HepG2 (cell line): ENCODE measurements around the gene TTC39C. TPM values are rescaled to one million over a fixed set of nuclear protein-coding genes. Genes with fewer than 3 reads are reported as not detected.

Experiments
- BHLHE40 ChIP-seq: IDR thresholded peaks from 2 replicates; pipeline ENCODE4 v1.6.1; 2011; ENCODE audit warnings: low read length, improper control_type of control experiment
- FOXJ3 ChIP-seq: sonication (generic); formaldehyde crosslinking; IDR thresholded peaks from 2 replicates; pipeline ENCODE4 v1.4.0; 2020; ENCODE audit warnings: missing genetic modification reagents, mild to moderate bottlenecking, borderline replicate concordance
- FOXM1 ChIP-seq: sonication (generic); formaldehyde crosslinking; IDR thresholded peaks from 2 replicates; pipeline ENCODE4 v1.5.0; 2020; ENCODE audit warnings: missing genetic modification reagents
- GABPB1 ChIP-seq: IDR thresholded peaks from 2 replicates; pipeline ENCODE4 v1.6.1; 2016; ENCODE audit warnings: mild to moderate bottlenecking, missing genetic modification reagents, moderate library complexity, missing compliant biosample characterization
- GPN1 ChIP-seq: sonication (generic); formaldehyde crosslinking; IDR thresholded peaks from 2 replicates; pipeline ENCODE4 v1.5.1; 2020; ENCODE audit warnings: missing genetic modification reagents, borderline replicate concordance
- GTF3A ChIP-seq: sonication (generic); formaldehyde crosslinking; conservative IDR thresholded peaks from 2 replicates; pipeline ENCODE4 v1.4.0; 2020; ENCODE audit warnings: mild to moderate bottlenecking, missing genetic modification reagents
- HNRNPL ChIP-seq: fragments of 200-400 bp; formaldehyde crosslinking; IDR thresholded peaks from 2 replicates; pipeline ENCODE4 v1.6.1; 2017; ENCODE audit warnings: mild to moderate bottlenecking, low read depth, low read length
- HOXD1 ChIP-seq: sonication (generic); formaldehyde crosslinking; IDR thresholded peaks from 2 replicates; pipeline ENCODE4 v1.5.0; 2020; ENCODE audit warnings: missing genetic modification reagents
- KDM2A ChIP-seq: sonication (generic); formaldehyde crosslinking; IDR thresholded peaks from 2 replicates; pipeline ENCODE4 v1.4.0; 2020; ENCODE audit warnings: low read depth, missing genetic modification reagents, borderline replicate concordance
- KLF15 ChIP-seq: sonication (generic); formaldehyde crosslinking; IDR thresholded peaks from 2 replicates; pipeline ENCODE4 v1.8.1; 2023; ENCODE audit warnings: borderline replicate concordance, mild to moderate bottlenecking, inconsistent platforms, missing genetic modification reagents, mixed read lengths
- NFYB ChIP-seq: sonication (generic); formaldehyde crosslinking; IDR thresholded peaks from 2 replicates; pipeline ENCODE4 v1.4.0; 2020; ENCODE audit warnings: missing genetic modification reagents
- REXO4 ChIP-seq: sonication (generic); formaldehyde crosslinking; IDR thresholded peaks from 2 replicates; pipeline ENCODE4 v1.8.0; 2022; ENCODE audit warnings: missing genetic modification reagents, mild to moderate bottlenecking, borderline replicate concordance
- SP5 ChIP-seq: IDR thresholded peaks from 2 replicates; pipeline ENCODE4 v1.6.1; 2016; ENCODE audit warnings: low read depth, borderline replicate concordance
- ZNF234 ChIP-seq: sonication (generic); formaldehyde crosslinking; conservative IDR thresholded peaks from 2 replicates; pipeline ENCODE4 v1.5.1; 2020; ENCODE audit warnings: mild to moderate bottlenecking, missing genetic modification reagents
- ZNF33A ChIP-seq: sonication (generic); formaldehyde crosslinking; IDR thresholded peaks from 2 replicates; pipeline ENCODE4 v1.5.1; 2020; ENCODE audit warnings: missing genetic modification reagents, mild to moderate bottlenecking, moderate library complexity, borderline replicate concordance
- ZNF780A ChIP-seq: sonication (generic); formaldehyde crosslinking; IDR thresholded peaks from 2 replicates; pipeline ENCODE4 v1.8.0; 2022; ENCODE audit warnings: mild to moderate bottlenecking, missing genetic modification reagents, moderate library complexity
- polyA plus RNA-seq, 8 experiments: library from polyadenylated mRNA; depleted of rRNA in 3 of 8; stranded (reverse) in 7 of 8; unstranded in 1 of 8; fragments of >200 nt; fragmentation: Illumina TruSeq in 4 of 8; extraction: Trizol in 4 of 8; gene quantifications; 2 replicates each; pipeline versions ENCODE4 v1.2.1 to v1.2.3, GENCODE V29; 2011 to 2016; ENCODE audit warnings: low read depth in 4 of 8, missing spikeins in 1 of 8, mixed read lengths in 1 of 8; ENCODE audit not compliant: insufficient read depth in 1 of 8
- total RNA-seq, 5 experiments: library from RNA; depleted of rRNA; stranded (reverse); fragments of >200 nt; fragmentation: Illumina TruSeq; extraction: Trizol; gene quantifications; 2 replicates each; pipeline ENCODE4 v1.2.3, GENCODE V29; 2016; ENCODE audit warnings: low read depth in 1 of 5
- TF ChIP-seq, protein P1 (sequence below): sonication (generic); formaldehyde crosslinking; IDR thresholded peaks from 2 replicates; pipeline ENCODE4 v1.4.0; 2020; ENCODE audit warnings: missing genetic modification reagents, borderline replicate concordance
- TF ChIP-seq, protein P2 (sequence below): sonication (generic); formaldehyde crosslinking; IDR thresholded peaks from 2 replicates; pipeline ENCODE4 v1.8.0; 2023; ENCODE audit warnings: mild to moderate bottlenecking, missing genetic modification reagents
- TF ChIP-seq, protein P3 (sequence below): sonication (generic); formaldehyde crosslinking; IDR thresholded peaks from 2 replicates; pipeline ENCODE4 v1.4.0; 2020; ENCODE audit warnings: mild to moderate bottlenecking, low read depth, missing genetic modification reagents
- TF ChIP-seq, protein P4 (sequence below): sonication (generic); formaldehyde crosslinking; IDR thresholded peaks from 2 replicates; pipeline ENCODE4 v1.5.0; 2020; ENCODE audit warnings: missing genetic modification reagents
- TF ChIP-seq, protein P5 (sequence below): sonication (generic); formaldehyde crosslinking; IDR thresholded peaks from 2 replicates; pipeline ENCODE4 v1.9.0; 2022; ENCODE audit warnings: missing genetic modification reagents, mild to moderate bottlenecking, borderline replicate concordance

Gene TTC39C
- total and polyA plus RNA-seq, 2 of the 13 experiments (the other 11 are each of a cell fraction or from before 2014, with no cell fraction given) = 19.1 to 25.9 TPM

DNA sequence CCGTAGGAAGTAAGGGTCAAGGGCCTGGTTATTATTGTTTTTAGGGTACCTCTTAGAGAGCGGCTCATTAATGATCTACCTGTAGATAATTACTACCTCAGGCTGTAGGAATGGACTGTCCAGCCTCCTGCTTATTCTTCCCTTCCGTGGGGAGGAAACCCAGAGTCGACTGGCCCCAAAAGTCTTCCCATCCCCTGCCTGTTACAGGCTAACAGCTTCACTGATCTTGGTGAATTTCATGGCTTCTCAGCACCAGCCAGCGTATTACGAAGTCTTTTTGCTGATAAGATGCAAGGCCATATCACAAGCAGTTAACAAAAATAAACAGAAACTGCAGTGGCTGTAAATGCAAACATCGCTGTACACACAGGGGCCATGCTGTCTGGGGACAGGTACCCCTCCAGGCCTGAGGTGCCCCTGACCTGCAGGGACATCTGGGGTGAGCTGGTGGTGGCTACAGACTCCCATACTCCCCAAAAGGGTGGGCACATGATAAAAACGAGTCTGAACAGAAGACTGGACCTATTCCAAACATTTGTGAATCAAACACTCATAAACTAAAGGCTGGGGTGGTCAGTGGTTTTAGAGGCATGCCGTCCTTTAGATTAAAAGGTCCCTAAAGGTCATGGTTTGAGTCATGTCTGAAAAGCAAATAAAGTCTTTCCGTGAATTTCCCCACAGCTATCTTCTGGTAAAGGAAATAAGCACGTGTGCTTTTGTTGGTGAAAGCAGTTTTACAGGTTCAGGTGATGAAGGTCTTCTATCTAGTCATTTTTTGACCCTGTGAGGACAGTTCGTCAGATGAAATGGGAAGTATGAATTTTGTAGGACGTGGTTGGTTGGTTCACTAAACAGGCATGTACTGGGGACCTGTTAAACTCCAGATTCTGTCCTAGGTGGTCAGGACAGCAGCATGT is 36.7 kb downstream of the TTC39C start (continued):
- TF ChIP-seq FOXJ3 (CRISPR knock-in tag) = peak; percentile 83; the same call in 1 of the 2 replicates
- TF ChIP-seq, protein P1, sequence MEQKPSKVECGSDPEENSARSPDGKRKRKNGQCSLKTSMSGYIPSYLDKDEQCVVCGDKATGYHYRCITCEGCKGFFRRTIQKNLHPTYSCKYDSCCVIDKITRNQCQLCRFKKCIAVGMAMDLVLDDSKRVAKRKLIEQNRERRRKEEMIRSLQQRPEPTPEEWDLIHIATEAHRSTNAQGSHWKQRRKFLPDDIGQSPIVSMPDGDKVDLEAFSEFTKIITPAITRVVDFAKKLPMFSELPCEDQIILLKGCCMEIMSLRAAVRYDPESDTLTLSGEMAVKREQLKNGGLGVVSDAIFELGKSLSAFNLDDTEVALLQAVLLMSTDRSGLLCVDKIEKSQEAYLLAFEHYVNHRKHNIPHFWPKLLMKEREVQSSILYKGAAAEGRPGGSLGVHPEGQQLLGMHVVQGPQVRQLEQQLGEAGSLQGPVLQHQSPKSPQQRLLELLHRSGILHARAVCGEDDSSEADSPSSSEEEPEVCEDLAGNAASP = peak; percentile 95
- TF ChIP-seq HNRNPL = no peak
- TF ChIP-seq GTF3A = no peak
- TF ChIP-seq, protein P2, sequence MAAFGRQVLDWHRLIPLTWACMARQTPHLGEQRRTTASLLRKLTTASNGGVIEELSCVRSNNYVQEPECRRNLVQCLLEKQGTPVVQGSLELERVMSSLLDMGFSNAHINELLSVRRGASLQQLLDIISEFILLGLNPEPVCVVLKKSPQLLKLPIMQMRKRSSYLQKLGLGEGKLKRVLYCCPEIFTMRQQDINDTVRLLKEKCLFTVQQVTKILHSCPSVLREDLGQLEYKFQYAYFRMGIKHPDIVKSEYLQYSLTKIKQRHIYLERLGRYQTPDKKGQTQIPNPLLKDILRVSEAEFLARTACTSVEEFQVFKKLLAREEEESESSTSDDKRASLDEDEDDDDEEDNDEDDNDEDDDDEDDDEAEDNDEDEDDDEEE (CRISPR knock-in tag) = no peak
- no peak for TF ChIP-seq KLF15 (CRISPR knock-in tag)
- no peak for TF ChIP-seq NFYB
- TF ChIP-seq GABPB1 = no peak
- TF ChIP-seq FOXM1 = no peak
- 0 out of 2 replicates have a peak, but pooled peaks have one; percentile 46 for TF ChIP-seq HOXD1
- TF ChIP-seq ZNF234 = no peak
- TF ChIP-seq, protein P3, sequence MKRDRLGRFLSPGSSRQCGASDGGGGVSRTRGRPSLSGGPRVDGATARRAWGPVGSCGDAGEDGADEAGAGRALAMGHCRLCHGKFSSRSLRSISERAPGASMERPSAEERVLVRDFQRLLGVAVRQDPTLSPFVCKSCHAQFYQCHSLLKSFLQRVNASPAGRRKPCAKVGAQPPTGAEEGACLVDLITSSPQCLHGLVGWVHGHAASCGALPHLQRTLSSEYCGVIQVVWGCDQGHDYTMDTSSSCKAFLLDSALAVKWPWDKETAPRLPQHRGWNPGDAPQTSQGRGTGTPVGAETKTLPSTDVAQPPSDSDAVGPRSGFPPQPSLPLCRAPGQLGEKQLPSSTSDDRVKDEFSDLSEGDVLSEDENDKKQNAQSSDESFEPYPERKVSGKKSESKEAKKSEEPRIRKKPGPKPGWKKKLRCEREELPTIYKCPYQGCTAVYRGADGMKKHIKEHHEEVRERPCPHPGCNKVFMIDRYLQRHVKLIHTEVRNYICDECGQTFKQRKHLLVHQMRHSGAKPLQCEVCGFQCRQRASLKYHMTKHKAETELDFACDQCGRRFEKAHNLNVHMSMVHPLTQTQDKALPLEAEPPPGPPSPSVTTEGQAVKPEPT (CRISPR knock-in tag) = no peak
- peak; percentile 77; the same call in 1 of the 2 replicates for TF ChIP-seq BHLHE40
- TF ChIP-seq, protein P4, sequence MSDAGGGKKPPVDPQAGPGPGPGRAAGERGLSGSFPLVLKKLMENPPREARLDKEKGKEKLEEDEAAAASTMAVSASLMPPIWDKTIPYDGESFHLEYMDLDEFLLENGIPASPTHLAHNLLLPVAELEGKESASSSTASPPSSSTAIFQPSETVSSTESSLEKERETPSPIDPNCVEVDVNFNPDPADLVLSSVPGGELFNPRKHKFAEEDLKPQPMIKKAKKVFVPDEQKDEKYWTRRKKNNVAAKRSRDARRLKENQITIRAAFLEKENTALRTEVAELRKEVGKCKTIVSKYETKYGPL (CRISPR knock-in tag) = no peak
- no peak for TF ChIP-seq GPN1 (CRISPR knock-in tag)
- TF ChIP-seq ZNF33A = no peak
- TF ChIP-seq ZNF780A = no peak
- TF ChIP-seq, protein P5, sequence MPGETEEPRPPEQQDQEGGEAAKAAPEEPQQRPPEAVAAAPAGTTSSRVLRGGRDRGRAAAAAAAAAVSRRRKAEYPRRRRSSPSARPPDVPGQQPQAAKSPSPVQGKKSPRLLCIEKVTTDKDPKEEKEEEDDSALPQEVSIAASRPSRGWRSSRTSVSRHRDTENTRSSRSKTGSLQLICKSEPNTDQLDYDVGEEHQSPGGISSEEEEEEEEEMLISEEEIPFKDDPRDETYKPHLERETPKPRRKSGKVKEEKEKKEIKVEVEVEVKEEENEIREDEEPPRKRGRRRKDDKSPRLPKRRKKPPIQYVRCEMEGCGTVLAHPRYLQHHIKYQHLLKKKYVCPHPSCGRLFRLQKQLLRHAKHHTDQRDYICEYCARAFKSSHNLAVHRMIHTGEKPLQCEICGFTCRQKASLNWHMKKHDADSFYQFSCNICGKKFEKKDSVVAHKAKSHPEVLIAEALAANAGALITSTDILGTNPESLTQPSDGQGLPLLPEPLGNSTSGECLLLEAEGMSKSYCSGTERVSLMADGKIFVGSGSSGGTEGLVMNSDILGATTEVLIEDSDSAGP (CRISPR knock-in tag) = 0 out of 2 replicates have a peak, but pooled peaks have one; percentile 28
- peak; percentile 30; the same call in 1 of the 2 replicates for TF ChIP-seq KDM2A
- no peak for TF ChIP-seq SP5 (CRISPR knock-in tag)
- no peak for TF ChIP-seq REXO4
